K562 (cell line): ENCODE results near the gene SMIM29. TPM values are rescaled to one million over a fixed set of nuclear protein-coding genes. Genes with fewer than 3 reads are reported as not detected.

Source experiments
- polyA plus RNA-seq, 8 experiments: library from polyadenylated mRNA; depleted of rRNA in 4 of 8; stranded (reverse) in 5 of 8; unstranded in 3 of 8; fragments of >200 nt; fragmentation: Nextera tagmentation in 2 of 8; fragmentation: Illumina TruSeq in 1 of 8; extraction: Ambion mirVana in 2 of 8; extraction: Trizol in 1 of 8; gene quantifications; 2 replicates each; pipeline versions ENCODE4 v1.2.1 to v1.2.3, GENCODE V29; 2011 to 2014; ENCODE audit warnings: inconsistent platforms in 1 of 8, missing spikeins in 1 of 8
- total RNA-seq, 7 experiments: library from RNA; depleted of rRNA in 6 of 7; stranded (reverse); fragments of >200 nt in 6 of 7; fragmentation: Illumina TruSeq in 2 of 7; extraction: Trizol in 2 of 7; gene quantifications; 2 replicates each; pipeline versions ENCODE4 v1.2.1 to v1.2.3, GENCODE V29; 2011 to 2021; ENCODE audit warnings: low replicate concordance in 1 of 7
- TF ChIP-seq, protein P1 (sequence below): fragments of 450-650 bp; IDR thresholded peaks from 2 replicates; pipeline ENCODE4 v1.6.1; 2016; ENCODE audit warnings: mild to moderate bottlenecking, moderate library complexity

Gene SMIM29
- total and polyA plus RNA-seq, 9 of the 15 experiments (the other 6 are each of a cell fraction or from before 2014, with no cell fraction given): 6.5 to 36.7 (median 20.9) TPM

DNA sequence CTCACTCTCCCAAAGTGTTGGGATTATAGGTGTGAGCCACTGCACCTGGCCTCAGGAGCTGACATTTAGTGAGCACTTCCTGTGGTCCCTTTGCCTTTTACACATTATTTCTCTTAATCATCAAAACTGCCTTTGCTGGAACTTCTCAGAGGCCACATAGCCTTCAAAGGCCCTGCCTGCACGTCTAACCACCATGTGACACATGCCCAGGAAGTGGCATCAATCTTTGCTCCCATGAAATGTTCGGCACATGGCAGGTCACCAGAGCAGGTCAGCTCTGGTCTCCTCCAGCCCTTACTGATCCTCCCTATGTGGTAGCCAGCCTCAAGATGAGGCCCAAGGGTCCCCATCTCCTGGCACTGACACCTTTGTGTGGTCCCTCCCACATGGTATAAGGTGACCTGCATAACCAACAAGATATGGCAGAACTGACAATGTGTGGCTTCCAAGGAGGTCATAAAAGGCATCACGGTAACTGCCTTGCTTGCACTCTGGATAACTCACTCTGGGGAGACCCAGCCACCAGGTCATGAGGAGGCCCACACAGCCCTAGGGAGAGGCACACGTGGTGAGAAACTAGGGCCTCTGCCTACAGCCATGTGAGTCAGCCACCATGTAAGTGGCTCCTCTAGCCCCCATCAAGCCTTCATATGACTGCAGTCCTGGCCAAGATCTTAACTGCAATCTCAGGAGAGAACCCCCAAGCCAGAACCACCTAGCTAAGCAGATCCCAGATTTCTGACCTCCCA is 40.9 kb downstream of the SMIM29 start (continued):
- TF ChIP-seq, protein P1, sequence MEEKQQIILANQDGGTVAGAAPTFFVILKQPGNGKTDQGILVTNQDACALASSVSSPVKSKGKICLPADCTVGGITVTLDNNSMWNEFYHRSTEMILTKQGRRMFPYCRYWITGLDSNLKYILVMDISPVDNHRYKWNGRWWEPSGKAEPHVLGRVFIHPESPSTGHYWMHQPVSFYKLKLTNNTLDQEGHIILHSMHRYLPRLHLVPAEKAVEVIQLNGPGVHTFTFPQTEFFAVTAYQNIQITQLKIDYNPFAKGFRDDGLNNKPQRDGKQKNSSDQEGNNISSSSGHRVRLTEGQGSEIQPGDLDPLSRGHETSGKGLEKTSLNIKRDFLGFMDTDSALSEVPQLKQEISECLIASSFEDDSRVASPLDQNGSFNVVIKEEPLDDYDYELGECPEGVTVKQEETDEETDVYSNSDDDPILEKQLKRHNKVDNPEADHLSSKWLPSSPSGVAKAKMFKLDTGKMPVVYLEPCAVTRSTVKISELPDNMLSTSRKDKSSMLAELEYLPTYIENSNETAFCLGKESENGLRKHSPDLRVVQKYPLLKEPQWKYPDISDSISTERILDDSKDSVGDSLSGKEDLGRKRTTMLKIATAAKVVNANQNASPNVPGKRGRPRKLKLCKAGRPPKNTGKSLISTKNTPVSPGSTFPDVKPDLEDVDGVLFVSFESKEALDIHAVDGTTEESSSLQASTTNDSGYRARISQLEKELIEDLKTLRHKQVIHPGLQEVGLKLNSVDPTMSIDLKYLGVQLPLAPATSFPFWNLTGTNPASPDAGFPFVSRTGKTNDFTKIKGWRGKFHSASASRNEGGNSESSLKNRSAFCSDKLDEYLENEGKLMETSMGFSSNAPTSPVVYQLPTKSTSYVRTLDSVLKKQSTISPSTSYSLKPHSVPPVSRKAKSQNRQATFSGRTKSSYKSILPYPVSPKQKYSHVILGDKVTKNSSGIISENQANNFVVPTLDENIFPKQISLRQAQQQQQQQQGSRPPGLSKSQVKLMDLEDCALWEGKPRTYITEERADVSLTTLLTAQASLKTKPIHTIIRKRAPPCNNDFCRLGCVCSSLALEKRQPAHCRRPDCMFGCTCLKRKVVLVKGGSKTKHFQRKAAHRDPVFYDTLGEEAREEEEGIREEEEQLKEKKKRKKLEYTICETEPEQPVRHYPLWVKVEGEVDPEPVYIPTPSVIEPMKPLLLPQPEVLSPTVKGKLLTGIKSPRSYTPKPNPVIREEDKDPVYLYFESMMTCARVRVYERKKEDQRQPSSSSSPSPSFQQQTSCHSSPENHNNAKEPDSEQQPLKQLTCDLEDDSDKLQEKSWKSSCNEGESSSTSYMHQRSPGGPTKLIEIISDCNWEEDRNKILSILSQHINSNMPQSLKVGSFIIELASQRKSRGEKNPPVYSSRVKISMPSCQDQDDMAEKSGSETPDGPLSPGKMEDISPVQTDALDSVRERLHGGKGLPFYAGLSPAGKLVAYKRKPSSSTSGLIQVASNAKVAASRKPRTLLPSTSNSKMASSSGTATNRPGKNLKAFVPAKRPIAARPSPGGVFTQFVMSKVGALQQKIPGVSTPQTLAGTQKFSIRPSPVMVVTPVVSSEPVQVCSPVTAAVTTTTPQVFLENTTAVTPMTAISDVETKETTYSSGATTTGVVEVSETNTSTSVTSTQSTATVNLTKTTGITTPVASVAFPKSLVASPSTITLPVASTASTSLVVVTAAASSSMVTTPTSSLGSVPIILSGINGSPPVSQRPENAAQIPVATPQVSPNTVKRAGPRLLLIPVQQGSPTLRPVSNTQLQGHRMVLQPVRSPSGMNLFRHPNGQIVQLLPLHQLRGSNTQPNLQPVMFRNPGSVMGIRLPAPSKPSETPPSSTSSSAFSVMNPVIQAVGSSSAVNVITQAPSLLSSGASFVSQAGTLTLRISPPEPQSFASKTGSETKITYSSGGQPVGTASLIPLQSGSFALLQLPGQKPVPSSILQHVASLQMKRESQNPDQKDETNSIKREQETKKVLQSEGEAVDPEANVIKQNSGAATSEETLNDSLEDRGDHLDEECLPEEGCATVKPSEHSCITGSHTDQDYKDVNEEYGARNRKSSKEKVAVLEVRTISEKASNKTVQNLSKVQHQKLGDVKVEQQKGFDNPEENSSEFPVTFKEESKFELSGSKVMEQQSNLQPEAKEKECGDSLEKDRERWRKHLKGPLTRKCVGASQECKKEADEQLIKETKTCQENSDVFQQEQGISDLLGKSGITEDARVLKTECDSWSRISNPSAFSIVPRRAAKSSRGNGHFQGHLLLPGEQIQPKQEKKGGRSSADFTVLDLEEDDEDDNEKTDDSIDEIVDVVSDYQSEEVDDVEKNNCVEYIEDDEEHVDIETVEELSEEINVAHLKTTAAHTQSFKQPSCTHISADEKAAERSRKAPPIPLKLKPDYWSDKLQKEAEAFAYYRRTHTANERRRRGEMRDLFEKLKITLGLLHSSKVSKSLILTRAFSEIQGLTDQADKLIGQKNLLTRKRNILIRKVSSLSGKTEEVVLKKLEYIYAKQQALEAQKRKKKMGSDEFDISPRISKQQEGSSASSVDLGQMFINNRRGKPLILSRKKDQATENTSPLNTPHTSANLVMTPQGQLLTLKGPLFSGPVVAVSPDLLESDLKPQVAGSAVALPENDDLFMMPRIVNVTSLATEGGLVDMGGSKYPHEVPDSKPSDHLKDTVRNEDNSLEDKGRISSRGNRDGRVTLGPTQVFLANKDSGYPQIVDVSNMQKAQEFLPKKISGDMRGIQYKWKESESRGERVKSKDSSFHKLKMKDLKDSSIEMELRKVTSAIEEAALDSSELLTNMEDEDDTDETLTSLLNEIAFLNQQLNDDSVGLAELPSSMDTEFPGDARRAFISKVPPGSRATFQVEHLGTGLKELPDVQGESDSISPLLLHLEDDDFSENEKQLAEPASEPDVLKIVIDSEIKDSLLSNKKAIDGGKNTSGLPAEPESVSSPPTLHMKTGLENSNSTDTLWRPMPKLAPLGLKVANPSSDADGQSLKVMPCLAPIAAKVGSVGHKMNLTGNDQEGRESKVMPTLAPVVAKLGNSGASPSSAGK: peak; percentile 18; the same call in 1 of the 2 replicates
